Kasumi-1 (cell line): ENCODE results near the gene WAS.

Experiments
- DNase-seq, 2 experiments: peaks; one replicate each; lab custom pipeline; 2025; lab: John Stamatoyannopoulos, UW

The WAS gene

GRCh38 chrX:48711929-48712505 lies 28.4 kb downstream of the WAS start:
- DNase-seq = no peak

DNA sequence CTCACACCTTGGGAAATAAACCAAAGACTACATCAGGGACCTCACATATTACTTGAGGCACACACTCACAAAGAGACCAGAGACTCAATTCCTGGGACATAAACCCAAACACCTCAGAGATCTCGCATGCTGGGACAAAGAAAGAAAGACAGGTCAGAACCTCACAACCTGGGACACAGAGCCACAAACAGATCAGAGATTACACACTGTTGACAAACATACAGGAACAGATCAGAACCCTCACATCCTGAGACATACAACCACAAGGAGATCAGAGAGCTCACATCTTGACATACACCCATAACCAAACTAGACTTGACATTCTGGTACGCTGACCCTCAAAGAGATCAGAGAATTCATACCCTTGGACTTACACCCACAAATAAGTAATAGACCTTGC lies 30.2 kb downstream of the WAS start:
- no peak for DNase-seq

GRCh38 chrX:48714573-48714972 lies 31.0 kb downstream of the WAS start:
- DNase-seq = no peak

DNA sequence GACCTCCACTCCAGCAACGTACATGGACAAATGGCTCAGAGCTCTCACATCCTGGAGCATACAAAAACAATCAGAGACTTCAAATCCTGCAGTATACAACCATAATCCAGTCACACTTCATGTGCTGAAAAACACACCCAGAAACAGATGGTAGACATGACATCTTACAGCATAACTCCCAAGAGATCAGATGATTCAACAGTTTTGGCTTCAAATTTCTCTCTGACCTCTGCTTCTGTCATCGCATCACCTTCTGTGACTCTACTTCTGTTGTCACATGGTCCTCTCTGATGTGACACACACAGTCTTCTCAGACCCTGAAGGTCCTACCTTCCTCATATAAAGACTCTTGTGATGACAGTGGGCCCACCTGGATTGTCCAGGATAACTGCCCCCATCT lies 31.5 kb downstream of the WAS start:
- DNase-seq = no peak

GRCh38 chrX:48715876-48716502 lies 32.4 kb downstream of the WAS start:
- DNase-seq = no peak

DNA sequence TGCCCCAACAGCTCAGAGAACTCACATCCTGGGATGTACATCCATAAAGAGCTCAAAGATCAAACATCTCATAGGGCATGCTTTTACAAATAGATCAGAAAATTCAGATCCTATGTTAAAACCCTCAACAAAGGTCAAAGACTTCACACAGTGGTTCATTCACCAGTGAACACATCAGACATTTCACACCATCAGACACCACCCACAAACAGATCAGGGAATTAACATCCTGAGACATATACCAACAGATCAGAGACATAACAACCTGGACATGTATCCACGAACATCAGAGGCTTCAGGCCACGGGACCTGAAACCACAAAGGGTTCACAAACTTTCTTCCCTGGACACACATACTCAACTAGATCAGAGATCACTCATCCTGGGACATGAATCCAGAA lies 36.4 kb downstream of the WAS start:
- no peak for DNase-seq

GRCh38 chrX:48720577-48721250 lies 37.1 kb downstream of the WAS start:
- DNase-seq = no peak

DNA sequence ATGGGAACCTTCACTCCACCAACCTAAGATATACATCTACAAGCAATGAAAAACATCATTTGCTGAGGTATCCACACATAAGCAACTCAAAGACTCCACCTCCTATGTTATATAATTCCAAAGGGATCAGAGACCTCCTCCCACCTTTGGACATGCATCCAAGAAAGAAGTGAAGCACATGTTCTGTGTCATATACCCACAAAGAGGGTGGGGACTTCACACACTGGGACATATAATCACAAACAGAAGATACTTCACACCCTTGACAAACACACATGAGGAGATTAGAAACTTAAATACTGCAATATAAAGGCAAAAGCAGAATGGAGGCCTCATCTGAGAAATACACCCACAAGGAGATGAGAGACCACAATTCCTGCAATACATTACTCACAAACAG lies 38.3 kb downstream of the WAS start:
- DNase-seq = no peak

DNA sequence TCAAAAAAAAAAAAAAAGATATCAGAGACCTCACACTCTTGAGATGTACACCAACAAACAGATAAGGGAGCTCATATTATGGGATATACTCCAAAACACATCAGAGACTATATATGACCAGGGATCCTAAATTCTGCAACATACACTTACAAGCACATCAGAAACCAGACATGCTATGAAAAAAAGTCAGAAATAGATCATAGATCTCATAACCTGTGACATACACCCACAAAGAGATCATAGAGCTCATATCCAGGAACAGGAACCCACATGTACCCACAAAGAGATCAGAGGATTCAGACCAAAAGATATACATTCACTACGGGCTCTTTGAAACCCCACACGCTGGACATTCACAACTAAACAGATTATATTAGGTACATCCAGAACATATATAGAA lies 43.0 kb downstream of the WAS start:
- DNase-seq = no peak

DNA sequence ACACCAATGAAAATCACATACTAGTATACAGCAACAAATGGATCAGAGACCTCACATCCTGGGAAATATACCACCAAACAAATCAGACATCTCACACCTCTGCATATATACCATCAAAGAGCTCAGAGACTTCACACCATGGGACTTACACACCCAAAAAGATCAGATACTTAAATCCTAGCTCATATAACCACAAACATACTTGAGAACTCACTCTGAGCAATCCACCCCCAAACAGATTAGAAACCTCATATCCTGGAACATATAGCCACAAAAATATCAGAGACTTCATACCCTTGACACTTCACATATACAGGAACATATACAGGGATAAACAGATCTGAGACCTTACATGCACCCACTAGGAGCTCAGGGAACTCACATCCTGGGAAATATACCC lies 45.1 kb downstream of the WAS start:
- no peak for DNase-seq

DNA sequence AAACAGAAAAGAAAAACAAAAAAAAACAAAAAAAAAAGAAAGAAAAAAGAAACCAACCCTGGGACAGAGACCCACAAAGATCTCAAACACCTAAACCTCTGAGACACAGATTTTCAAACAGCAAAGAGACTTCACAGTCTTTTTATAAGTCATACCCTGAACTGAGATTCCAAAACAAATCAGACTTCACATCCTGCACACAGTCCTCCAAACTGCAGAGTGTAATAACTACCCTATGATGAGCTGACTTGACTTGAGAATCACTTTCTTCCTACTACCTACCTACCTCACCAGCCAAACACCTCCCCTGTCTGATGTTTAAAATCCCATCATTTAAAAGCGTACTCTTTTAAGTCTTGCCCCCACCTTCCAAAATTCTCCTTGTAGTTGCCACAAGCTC lies 52.7 kb downstream of the WAS start:
- DNase-seq = no peak

- no peak for DNase-seq
These were observed 53.2 kb downstream of the WAS start for GRCh38 chrX:48736878-48737212.

- DNase-seq = peak; percentile 92 to 93
These were observed 53.8 kb downstream of the WAS start for GRCh38 chrX:48737213-48737938.

DNA sequence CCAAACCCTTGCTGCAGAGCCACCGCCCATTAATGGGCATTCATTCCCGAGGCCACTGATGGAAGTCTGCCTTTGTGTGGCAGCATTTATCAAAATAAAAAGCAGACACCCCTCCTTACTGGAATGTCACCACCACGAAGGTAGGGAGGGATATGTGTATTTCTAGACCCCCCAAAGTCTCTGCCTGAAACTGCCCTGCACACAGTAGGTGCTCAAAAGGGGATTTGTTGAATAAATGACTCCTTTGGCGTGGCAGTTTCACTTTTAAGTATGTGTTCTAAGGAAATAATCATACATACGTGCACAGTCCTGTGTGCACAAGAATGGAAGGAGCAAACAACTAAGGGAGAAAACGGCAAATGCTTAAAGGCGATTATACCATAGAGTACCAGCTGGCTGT lies 54.3 kb downstream of the WAS start:
- no peak for DNase-seq
